NCI-H2029 treated with DMSO at 0.1 percent for 48 hours (cell line): Measurements from ENCODE around the gene MOSMO.
"Not testable (repeated sequence)": the region's sequence is repeated elsewhere in the genome, so short reads cannot be mapped to it uniquely, and the experiment has no call there.

Experiments used
- DNase-seq: peaks from one replicate; lab custom pipeline; 2025; lab: John Stamatoyannopoulos, UW

Gene MOSMO

GRCh38 chr16:22003195-22003594 is 4.7 kb upstream of the MOSMO start:
- DNase-seq, result no peak

- DNase-seq, result no peak
Observed at GRCh38 chr16:22004341-22004740, 3.6 kb upstream of the MOSMO start.

DNA sequence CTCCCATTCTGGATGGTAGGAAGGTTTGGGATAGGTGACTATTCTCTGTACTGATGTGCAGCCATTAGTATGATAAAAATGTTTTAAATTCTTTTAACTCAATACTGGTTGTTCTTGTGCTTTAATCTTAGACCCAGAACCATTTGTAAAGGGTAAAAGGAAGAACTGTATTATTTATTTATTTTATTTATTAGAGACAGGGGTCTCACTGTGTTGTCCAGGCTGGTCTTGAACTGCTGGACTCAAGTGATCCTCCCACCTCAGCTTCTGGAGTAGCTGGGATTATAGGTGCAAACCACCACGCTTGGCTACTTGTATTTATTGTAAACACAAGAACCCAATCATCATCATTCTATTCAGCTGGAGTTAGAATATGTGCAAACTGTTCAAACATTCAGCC is 2.2 kb upstream of the MOSMO start:
- DNase-seq, result no peak

DNA sequence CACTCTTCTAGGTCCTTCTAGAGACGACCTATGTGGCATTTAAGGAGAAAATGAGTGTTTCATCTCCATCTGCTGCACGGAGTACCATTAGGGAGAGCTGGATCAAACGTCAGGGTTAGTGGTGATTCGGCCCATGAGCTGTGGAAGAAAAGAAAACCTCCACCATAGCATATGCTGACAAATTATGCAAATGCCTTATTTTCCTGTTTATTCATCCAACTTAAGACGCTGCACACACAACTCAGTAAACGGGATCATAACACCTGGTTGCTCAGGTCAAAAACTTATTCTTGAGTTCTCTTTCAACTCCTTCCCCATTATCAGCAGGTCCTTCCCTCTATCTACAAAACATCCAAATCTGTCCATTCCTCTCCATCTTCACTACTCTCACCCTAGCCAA is 1.3 kb upstream of the MOSMO start:
- DNase-seq, result no peak

GRCh38 chr16:22007159-22007508 is 777 bp upstream of the MOSMO start:
- no peak for DNase-seq

- DNase-seq, result no peak
Observed at GRCh38 chr16:22008215-22009059, 526 bp downstream of the MOSMO start.

DNA sequence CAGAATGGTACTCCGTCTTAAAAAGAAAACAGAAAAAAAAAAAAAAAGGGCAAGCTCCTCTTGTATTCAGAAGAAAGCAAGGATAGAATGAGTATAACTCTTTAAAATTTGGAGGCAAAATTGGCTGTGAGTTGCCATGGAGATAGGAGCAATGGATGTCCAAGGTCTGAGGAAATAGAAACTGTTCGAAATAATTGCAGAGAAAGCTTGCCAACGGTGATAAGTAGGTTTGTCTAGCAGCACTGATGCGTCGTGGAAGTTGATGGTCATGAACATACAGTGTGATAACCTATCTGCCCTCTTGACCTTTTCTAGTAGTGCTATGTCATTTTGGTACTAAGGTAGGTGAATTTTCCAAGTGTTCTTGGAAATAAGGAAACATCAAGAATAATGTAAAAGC is 3.0 kb downstream of the MOSMO start:
- no peak for DNase-seq

GRCh38 chr16:22012241-22012640 is 4.3 kb downstream of the MOSMO start:
- DNase-seq, result no peak

GRCh38 chr16:22013486-22013885 is 5.6 kb downstream of the MOSMO start:
- no peak for DNase-seq

DNA sequence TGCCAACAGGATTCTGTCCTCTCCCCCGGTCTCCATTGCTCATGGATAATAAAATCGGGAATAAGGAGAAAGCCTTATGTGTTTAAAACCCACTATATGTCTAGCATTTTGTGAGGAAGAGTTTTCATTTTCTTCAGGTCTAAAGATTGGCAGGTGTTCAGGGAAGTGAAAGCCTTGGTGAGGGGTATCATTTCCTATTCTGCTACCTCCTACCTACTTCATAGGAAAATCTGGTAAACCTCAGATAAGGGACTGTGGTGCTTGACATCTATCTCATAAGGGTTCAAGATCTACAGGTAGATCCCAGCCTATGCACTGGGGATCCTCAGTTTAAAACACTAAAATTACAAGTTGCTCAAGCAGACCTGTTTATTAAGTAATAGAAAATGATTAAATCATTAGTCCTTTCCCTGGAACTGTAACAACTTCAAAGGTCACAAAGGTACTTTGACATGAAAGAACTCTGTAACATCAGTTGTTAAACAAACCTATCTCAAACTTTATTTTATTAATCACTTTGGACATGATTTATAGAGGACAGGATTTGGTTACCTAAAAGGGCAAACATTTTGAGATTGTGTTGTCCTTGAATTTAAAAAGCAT is 6.5 kb downstream of the MOSMO start:
- DNase-seq, result no peak

DNA sequence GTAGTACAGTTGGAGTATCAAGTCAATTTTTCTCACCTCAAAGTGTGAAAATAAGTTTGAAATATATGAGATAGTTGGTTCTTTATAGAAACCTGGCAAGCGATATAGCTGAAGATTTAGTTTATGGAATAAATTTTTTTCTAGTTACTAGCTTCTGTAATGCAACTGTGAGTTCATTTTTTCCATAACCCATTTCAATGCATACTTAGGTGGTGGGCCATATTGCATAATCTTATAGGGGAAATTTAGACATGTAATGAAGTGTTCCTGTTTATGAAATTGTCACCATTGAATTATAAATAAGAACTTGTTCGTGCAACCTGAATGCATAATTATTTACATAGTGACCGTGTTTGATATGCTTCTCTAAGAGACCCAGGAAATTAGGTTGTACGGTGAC is 9.0 kb downstream of the MOSMO start:
- no peak for DNase-seq

DNA sequence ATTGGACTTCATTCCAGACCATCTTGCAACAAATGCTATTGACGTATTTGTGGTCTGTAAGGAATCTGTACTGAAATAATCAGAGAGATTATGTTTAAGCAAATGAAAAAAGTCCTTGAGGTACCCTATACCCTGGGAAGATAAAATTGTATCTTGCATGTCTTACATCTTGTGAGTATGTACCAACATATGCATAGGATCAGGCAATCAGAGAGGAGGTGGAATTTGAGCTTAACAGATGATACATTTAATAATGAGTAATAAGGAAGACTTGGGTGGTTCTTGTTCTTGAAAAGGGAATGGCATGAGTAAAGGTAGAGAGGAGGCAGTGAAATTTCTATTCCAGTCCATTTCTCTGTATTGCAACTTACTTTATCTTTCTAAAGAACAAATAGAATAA is 10.6 kb downstream of the MOSMO start:
- DNase-seq, result no peak

DNA sequence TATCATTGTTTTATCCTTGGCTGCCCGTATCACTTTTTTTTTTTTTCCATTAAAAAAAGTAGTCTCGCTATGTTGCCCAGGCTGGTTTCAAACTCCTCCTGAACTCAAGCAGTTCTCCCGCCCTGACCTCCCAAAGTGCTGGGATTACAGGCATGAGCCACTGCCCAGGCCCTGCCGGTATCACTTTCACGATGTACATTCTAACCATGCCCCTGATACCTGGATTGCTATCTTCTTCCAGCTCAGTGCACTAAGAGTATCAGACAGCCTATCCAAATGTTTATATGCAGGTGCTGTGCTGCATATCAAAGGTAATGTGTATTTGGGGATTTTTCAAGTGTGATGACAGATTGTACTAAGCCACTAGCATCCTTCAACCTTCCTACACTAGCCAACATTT is 14.2 kb downstream of the MOSMO start:
- no peak for DNase-seq

- DNase-seq, result no peak
Observed at GRCh38 chr16:22023505-22023904, 15.6 kb downstream of the MOSMO start.

DNA sequence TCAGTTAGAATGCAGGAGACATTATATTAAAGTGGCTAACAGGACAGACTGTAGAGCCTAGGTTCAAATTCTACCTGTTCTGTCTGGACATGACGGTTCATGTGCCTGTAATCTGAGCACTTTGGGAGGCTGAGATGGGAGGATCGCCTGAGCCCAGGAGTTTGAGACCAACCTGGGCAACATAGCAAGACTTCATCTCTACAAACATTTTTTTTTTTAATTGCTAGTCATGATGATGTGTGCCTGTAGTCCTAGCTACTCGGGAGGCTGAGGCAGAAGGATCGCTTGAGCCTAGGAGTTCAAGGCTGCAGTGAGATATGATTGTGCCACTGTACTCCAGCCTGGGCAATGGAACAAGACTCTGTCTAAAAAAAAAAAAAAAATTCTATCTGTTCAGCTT is 16.9 kb downstream of the MOSMO start:
- not testable (repeated sequence) for DNase-seq

- no peak for DNase-seq
Observed at GRCh38 chr16:22027633-22028032, 19.7 kb downstream of the MOSMO start.

DNA sequence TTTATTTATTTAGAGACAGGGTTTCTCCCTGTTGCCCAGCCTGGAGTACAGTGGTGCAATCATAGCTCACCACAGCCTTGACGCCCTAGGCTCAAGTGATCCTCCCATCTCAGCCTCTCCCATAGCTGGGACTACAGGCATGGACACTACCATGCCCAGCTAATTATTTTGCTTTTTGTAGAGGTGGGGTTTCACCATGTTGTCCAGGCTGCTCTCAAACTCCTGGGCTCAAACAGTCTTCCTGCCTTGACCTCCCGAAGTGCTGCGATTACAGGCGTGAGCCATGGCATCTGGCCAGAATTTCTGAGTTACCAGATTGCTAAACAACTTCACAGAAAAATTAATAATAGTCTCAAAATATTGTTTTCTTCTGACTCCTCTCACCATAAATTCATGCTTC is 21.7 kb downstream of the MOSMO start:
- no peak for DNase-seq

DNA sequence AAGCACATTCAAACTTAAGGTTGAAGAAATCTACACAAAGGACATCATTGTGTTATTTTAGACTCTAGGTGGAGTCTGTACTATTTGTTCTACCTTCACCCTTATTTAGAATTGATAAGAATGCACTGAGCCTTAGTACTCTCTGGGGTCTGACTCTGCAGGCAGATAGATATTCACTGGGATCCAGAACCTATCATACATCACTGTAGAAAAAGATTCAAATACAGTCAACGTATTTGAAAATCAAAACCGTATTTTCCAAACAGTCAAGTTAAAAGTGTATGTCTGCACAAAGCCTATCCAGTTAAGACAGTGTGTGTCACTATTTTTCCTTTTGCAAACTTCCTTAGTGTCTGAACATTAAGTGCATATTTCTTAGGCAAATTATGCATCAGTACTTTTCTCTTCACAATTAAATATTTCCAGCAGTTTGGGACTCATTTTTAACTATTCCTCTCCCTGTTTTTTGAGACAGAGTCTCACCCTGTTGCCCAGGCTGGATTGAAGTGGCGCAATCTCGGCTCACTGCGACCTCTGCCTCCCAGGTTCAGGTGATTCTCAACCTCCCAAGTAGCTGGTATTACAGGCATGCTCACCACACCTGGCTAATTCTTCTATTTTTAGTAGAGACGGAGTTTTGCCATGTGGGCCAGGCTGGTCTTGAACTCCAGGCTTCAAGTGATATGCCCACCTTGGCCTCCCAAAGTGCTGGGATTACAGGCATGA is 22.3 kb downstream of the MOSMO start:
- no peak for DNase-seq

DNA sequence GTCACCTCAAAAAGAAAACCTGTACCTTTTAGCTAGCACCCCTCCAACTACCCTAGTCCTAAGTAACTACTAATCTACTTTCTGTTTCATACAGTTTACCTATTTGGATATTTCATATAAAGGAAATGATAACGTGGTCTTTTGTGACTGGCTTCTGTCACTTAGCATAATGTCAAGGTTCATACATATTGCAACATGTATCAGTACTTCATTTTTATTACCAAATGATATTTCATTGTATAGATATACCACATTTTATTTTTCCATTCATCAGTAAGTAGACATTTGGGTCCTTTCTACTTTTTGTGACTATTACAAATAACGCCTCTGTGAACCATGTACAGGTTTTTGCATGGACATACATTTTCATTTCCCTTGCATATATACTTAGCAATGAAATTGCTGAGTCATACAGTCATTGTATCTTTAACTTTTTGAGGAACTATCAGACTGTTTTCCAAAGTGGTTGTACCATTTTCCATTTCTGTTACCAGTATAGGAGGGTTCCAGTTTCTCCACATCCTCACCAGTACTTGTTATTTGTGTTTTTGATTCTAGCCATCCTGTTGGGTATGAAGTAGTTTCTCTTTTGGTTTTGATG is 23.7 kb downstream of the MOSMO start:
- DNase-seq, result no peak

DNA sequence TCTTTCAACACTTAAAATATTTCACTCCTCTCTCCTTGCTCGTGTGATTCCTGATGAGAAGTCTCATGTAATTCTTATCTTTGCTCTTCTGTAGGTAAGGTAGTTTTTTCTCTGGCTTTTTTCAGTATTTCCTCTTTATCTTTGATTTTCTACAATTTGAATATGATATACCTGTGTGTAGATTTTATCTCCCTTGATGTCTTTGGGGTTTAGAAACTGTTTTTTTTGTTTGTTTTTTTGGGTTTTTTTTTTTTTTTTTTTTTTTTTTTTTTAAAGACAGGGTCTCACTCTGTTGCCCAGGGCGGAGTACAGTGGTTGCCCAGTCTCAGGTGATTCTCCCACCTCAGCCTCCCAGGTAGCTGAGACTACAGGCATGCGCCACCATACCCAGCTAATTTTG is 26.6 kb downstream of the MOSMO start:
- no peak for DNase-seq

DNA sequence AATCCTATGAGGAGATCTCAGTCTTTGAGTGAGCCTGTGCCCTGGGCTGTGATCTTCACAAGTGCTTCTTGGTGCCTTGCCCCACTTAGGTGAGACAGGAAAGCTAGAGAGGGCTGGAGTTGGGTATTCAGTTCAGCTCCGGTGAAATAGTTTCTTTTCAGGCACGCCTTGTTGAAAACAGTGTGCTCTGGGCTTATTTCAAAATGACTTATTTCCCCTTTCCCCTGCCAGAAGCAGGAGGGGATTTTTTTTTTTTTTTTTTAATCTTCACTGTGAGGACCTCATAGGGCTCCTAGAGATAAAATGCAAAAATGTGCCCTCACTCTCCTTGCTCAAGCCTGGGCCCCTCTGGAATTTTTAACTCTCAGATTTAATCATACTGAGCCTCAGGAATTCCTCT is 27.2 kb downstream of the MOSMO start:
- DNase-seq, result no peak

DNA sequence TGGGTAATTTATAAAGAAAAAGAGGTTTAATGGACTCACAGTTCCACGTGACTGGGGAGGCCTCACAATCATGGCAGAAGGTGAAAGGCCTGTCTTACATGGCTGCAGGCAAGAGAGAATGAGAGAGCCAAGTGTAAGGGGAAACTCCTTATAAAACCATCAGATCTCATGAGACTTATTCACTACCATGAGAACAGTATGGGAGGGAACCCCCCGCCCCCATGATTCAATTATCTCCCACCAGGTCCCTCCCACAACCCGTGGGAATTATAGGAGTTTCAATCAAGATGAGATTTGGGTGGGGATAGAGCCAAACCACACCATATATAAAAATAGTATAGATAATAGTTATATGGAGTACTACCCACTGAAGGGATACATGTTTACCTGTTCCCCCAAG is 36.0 kb downstream of the MOSMO start:
- not testable (repeated sequence) for DNase-seq

DNA sequence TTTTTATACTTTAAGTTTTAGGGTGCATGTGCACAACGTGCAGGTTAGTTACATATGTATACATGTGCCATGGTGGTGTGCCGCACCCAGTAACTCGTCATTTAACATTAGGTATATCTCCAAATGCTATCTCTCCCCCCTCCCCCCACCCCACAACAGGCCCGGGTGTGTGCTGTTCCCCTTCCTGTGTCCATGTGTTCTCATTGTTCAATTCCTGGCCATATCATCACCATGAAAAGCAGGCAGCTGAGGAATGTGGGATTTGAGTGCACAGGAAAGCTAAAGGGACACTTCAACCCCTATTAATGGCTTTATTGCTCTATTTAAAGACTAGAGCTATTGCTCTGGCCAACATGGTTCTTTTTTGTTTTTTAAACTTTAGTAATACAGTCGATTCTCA is 38.0 kb downstream of the MOSMO start:
- not testable (repeated sequence) for DNase-seq
